Hepatocyte (in vitro differentiated cells): ENCODE results near the gene CARS1. TPM values are rescaled to one million over a fixed set of nuclear protein-coding genes. Genes with fewer than 3 reads are reported as not detected.

Source experiments
- DNase-seq: peaks from one replicate; pipeline ENCODE4 v3.0.0-alpha.2; 2016; ENCODE audit warnings: low spot score
- H2AFZ ChIP-seq: fragments of 200-600 bp; sonication (generic); 2 replicates; pipeline ENCODE4 v1.6.0; 2016; ENCODE audit warnings: antibody characterized with exemption, mild to moderate bottlenecking
- H3K27ac ChIP-seq: fragments of 200-600 bp; sonication (generic); 2 replicates; pipeline ENCODE4 v1.5.1; 2016; ENCODE audit warnings: mild to moderate bottlenecking
- H3K27me3 ChIP-seq: fragments of 200-600 bp; sonication (generic); 2 replicates; pipeline ENCODE4 v1.6.1; 2016
- H3K36me3 ChIP-seq: fragments of 200-600 bp; sonication (generic); replicated peaks from 2 replicates; pipeline ENCODE4 v1.5.1; 2016; ENCODE audit warnings: low read depth; ENCODE audit not compliant: insufficient read depth
- H3K4me1 ChIP-seq: fragments of 200-600 bp; sonication (generic); 2 replicates; pipeline ENCODE4 v1.5.1; 2016; ENCODE audit warnings: mild to moderate bottlenecking, moderate library complexity; ENCODE audit not compliant: insufficient read depth
- H3K4me2 ChIP-seq: fragments of 200-600 bp; sonication (generic); 2 replicates; pipeline ENCODE4 v1.6.0; 2016
- H3K4me3 ChIP-seq: fragments of 200-600 bp; sonication (generic); 2 replicates; pipeline ENCODE4 v1.5.1; 2016; ENCODE audit warnings: mild to moderate bottlenecking
- H3K79me2 ChIP-seq: fragments of 200-600 bp; sonication (generic); 2 replicates; pipeline ENCODE4 v1.6.0; 2017; ENCODE audit warnings: mild to moderate bottlenecking
- H3K9me2 ChIP-seq: fragments of 200-600 bp; sonication (generic); replicated peaks from 2 replicates; pipeline ENCODE4 v1.6.0; 2017; ENCODE audit warnings: mild to moderate bottlenecking; ENCODE audit not compliant: insufficient read depth
- H3K9me3 ChIP-seq: fragments of 200-600 bp; sonication (generic); 2 replicates; pipeline ENCODE4 v1.5.1; 2016; ENCODE audit warnings: low read depth, mild to moderate bottlenecking
- H4K20me1 ChIP-seq: fragments of 200-600 bp; sonication (generic); 2 replicates; pipeline ENCODE4 v1.6.0; 2016; ENCODE audit warnings: mild to moderate bottlenecking; ENCODE audit not compliant: insufficient read depth, poor library complexity, severe bottlenecking
- CTCF ChIP-seq: fragments of 200-600 bp; sonication (generic); IDR thresholded peaks from 2 replicates; pipeline ENCODE4 v1.5.1; 2016; ENCODE audit warnings: antibody characterized with exemption, mild to moderate bottlenecking; ENCODE audit not compliant: poor library complexity
- EZH2 ChIP-seq: fragments of 200-600 bp; sonication (generic); IDR thresholded peaks from 2 replicates; pipeline ENCODE4 v1.6.1; 2016; ENCODE audit warnings: antibody characterized with exemption, mild to moderate bottlenecking, borderline replicate concordance
- EZH2phosphoT487 ChIP-seq: fragments of 200-600 bp; sonication (generic); IDR thresholded peaks from one replicate; pipeline ENCODE4 v1.6.1; 2018; ENCODE audit warnings: antibody characterized with exemption, mild to moderate bottlenecking, low read depth, moderate library complexity; ENCODE audit not compliant: unreplicated experiment, severe bottlenecking
- WGBS: methylation state at CpG from one replicate; pipeline ENCODE4 v1.1.6; 2016; ENCODE audit warnings: low lambda C conversion rate; ENCODE audit errors: missing lambda C conversion rate; 5-methylcytosine and 5-hydroxymethylcytosine counted together
- polyA plus RNA-seq: library from polyadenylated mRNA; unstranded; fragments of >200 nt; fragmentation: Nextera tagmentation; extraction: Ambion mirVana; gene quantifications from 2 replicates; pipeline ENCODE4 v1.2.1, GENCODE V29; 2016
- total RNA-seq: library from RNA; depleted of rRNA; stranded (reverse); fragments of >200 nt; gene quantifications from 2 replicates; pipeline ENCODE4 v1.2.3, GENCODE V29; 2014

CARS1 gene
- total and polyA plus RNA-seq, 2 experiments from 2014 or later = 35.5 to 42.0 TPM

- WGBS = 72% methylated on average over 15 of the region's 15 CpGs
- TF ChIP-seq EZH2phosphoT487 (no peak), EZH2 (no peak), CTCF (no peak)
- Histone ChIP-seq H3K36me3 (no peaks in the 10 kb centered on the region), H3K27ac (peak overlapping the region; percentile 32), H3K9me2 (no peaks in the 10 kb centered on the region), H3K27me3 (no peaks in the 10 kb centered on the region), H2AFZ (no peak overlapping the region), H3K4me3 (no peak overlapping the region), H3K4me2 (no peak overlapping the region), H3K9me3 (no peaks in the 10 kb centered on the region), H4K20me1 (no peaks in the 10 kb centered on the region), H3K4me1 (no peaks in the 10 kb centered on the region), H3K79me2 (no peaks in the 10 kb centered on the region)
- DNase-seq = peak; percentile 39
Observed at GRCh38 chr11:3095712-3096361, 38.6 kb upstream of the CARS1 start.

- no peaks in the 10 kb centered on the region for H3K9me3 ChIP-seq
- TF ChIP-seq EZH2 = no peak
- TF ChIP-seq CTCF = no peak
- TF ChIP-seq EZH2phosphoT487 = no peak
- no peaks in the 10 kb centered on the region for H3K4me1 ChIP-seq
- 93% methylated on average over 18 of the region's 21 CpGs for WGBS
- H4K20me1 ChIP-seq = no peaks in the 10 kb centered on the region
- no peaks in the 10 kb centered on the region for H3K27me3 ChIP-seq
- no peak overlapping the region for H3K4me2 ChIP-seq
- H3K27ac ChIP-seq = no peak overlapping the region
- no peaks in the 10 kb centered on the region for H3K36me3 ChIP-seq
- H2AFZ ChIP-seq = no peak overlapping the region
- no peaks in the 10 kb centered on the region for H3K9me2 ChIP-seq
- no peaks in the 10 kb centered on the region for H3K79me2 ChIP-seq
- no peak for DNase-seq
- H3K4me3 ChIP-seq = no peak overlapping the region
Observed at GRCh38 chr11:3094223-3094824, 37.1 kb upstream of the CARS1 start.

GRCh38 chr11:3093281-3094191 is 36.3 kb upstream of the CARS1 start:
- Histone ChIP-seq H3K27me3 (no peaks in the 10 kb centered on the region), H3K27ac (no peak overlapping the region), H4K20me1 (no peaks in the 10 kb centered on the region), H3K4me2 (no peak overlapping the region), H3K9me2 (no peaks in the 10 kb centered on the region), H3K4me1 (no peaks in the 10 kb centered on the region), H3K79me2 (no peaks in the 10 kb centered on the region), H3K9me3 (no peaks in the 10 kb centered on the region), H3K36me3 (no peaks in the 10 kb centered on the region), H3K4me3 (no peak overlapping the region), H2AFZ (no peak overlapping the region)
- TF ChIP-seq CTCF (no peak), EZH2phosphoT487 (no peak), EZH2 (no peak)
- 92% methylated on average over 36 of the region's 36 CpGs for WGBS
- no peak for DNase-seq
